AG04449 (cell line): ENCODE results near the gene ESR1.
"Not testable (repeated sequence)": the region's sequence is repeated elsewhere in the genome, so short reads cannot be mapped to it uniquely, and the experiment has no call there.

Experiments
- CTCF ChIA-PET: fragments of 350-600 bp; formaldehyde crosslinking; extraction: SDS; loops from one replicate; lab custom pipeline; 2021; ENCODE audit warnings: antibody characterized with exemption; lab: Yijun Ruan, JAX
- POLR2A ChIA-PET: fragments of 400-600, 350-600 bp; formaldehyde crosslinking; extraction: SDS; loops from one replicate; lab custom pipeline; 2020; ENCODE audit warnings: antibody characterized with exemption, inconsistent platforms; lab: Yijun Ruan, JAX
- DNase-seq: peaks from one replicate; pipeline ENCODE4 v3.0.0-alpha.2; 2010; ENCODE audit warnings: low read depth, low spot score
- H3K4me3 ChIP-seq: 2 replicates; pipeline ENCODE4 v1.5.1; 2011; ENCODE audit warnings: low read depth, mild to moderate bottlenecking, control low read depth, low read length
- TF ChIP-seq, protein P1 (sequence below): IDR thresholded peaks from one replicate; pipeline ENCODE4 v1.5.1; 2011; ENCODE audit warnings: mild to moderate bottlenecking, moderate library complexity, low read length, control low read depth, inconsistent platforms; ENCODE audit not compliant: insufficient read depth; ENCODE audit errors: missing control alignments

Gene ESR1

GRCh38 chr6:152127432-152128165 lies 320.1 kb downstream of the ESR1 start:
- CTCF ChIA-PET, result interaction anchor here (1.0 to 4.4 kb wide), 3 partner anchors 10 to 362 kb away, joined by 3 to 79 read pairs (median 3); no protein-coding TSS in a partner anchor
- no peak overlapping the region for H3K4me3 ChIP-seq
- DNase-seq, result no peak
- TF ChIP-seq, protein P1, sequence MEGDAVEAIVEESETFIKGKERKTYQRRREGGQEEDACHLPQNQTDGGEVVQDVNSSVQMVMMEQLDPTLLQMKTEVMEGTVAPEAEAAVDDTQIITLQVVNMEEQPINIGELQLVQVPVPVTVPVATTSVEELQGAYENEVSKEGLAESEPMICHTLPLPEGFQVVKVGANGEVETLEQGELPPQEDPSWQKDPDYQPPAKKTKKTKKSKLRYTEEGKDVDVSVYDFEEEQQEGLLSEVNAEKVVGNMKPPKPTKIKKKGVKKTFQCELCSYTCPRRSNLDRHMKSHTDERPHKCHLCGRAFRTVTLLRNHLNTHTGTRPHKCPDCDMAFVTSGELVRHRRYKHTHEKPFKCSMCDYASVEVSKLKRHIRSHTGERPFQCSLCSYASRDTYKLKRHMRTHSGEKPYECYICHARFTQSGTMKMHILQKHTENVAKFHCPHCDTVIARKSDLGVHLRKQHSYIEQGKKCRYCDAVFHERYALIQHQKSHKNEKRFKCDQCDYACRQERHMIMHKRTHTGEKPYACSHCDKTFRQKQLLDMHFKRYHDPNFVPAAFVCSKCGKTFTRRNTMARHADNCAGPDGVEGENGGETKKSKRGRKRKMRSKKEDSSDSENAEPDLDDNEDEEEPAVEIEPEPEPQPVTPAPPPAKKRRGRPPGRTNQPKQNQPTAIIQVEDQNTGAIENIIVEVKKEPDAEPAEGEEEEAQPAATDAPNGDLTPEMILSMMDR, result no peak
- POLR2A ChIA-PET, result no interaction called here

- ChIA-PET CTCF (interaction anchor here (2.8 kb wide), 1 partner anchor 365 kb away, joined by 10 read pairs; no protein-coding TSS in a partner anchor), POLR2A (no interaction called here)
- H3K4me3 ChIP-seq, result no peak overlapping the region
- DNase-seq, result no peak
- TF ChIP-seq, protein P1, result no peak
These were observed 322.2 kb downstream of the ESR1 start for GRCh38 chr6:152129691-152130151.

- CTCF ChIA-PET, result interaction anchor here (2.2 to 2.8 kb wide), 2 partner anchors 11 to 366 kb away, joined by 5 to 10 read pairs; no protein-coding TSS in a partner anchor
- no peak for DNase-seq
- POLR2A ChIA-PET, result no interaction called here
- TF ChIP-seq, protein P1, result no peak
- no peak overlapping the region for H3K4me3 ChIP-seq
These were observed 323.0 kb downstream of the ESR1 start for GRCh38 chr6:152130441-152130840.

DNA sequence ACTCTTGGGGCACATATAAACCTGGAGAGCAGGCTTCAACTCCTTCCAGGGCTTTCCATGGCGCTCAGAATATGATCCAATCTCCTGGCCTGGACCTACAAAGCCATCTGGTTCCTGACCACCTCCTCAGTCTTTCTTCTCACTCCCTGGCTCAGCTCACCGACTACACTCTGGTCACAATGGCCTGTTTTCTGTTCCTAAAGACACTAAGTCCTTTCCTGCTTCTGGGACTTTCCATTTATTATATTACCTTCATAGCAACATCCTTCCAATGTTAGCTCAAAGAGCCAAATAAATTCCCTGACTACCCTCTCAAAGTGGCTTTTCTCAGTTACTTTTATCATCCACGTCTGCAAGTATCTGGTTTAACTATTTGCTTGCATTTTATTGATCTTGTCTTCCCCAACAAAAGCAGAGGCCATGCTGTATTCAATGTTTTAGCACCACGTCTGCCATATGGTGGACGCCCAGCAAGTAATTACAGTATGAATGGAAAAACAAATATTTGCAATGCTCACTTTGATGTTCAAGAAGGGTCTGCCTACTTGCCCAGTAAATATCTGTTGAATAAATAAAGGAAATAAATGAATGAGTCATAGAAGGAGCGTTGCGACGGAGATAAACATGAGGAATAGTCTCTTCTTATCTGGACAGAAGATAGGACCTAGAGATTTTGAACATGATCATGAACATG lies 328.4 kb downstream of the ESR1 start:
- CTCF ChIA-PET, result interaction anchor here (0.5 to 2.4 kb wide), 2 partner anchors 11 to 284 kb away, joined by 3 to 13 read pairs; no protein-coding TSS in a partner anchor

DNA sequence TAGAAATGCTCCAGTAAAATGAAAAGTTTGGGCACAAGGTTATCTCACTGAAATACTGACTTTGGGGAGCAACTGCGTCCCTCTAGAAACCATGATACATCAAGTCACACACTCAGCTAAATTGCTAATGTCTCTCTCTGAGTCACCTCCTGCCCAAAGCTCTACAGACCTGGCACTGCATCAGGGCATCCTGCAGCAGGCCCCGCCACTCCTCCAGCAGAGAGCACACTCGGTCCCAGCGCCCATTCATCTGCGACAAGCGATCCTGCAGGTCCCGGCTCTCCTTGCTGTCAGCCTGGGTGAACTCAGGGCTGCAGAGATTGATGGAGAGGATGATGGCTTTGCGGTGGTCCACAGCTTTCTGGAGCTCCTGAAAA lies 329.0 kb downstream of the ESR1 start:
- no peak for DNase-seq
- CTCF ChIA-PET, result interaction anchor here (2.4 kb wide), 1 partner anchor 12 kb away, joined by 13 read pairs; no protein-coding TSS in a partner anchor
- POLR2A ChIA-PET, result no interaction called here
- H3K4me3 ChIP-seq, result no peak overlapping the region
- TF ChIP-seq, protein P1, result no peak

More for the DNA sequence above, 328.4 kb downstream of the ESR1 start:
- DNase-seq, result no peak
- TF ChIP-seq, protein P1, result no peak
- POLR2A ChIA-PET, result no interaction called here
- no peak overlapping the region for H3K4me3 ChIP-seq

DNA sequence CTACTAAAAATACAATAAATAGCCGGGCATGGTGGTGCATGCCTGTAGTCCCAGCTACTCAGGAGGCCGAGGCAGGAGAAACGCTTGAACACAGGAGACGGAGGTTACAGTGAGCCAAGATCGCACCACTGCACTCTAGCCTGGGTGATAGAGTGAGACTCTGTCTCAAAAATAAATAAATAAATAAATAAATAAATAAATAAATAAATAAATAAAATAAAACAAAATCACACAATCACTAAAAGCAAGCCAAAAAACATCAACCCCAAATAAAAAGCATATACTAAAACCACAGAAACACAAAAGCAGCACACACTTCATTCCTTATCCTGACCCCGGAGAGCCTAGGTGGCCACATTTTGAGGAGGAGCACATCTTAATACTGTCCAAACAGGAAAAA lies 330.9 kb downstream of the ESR1 start:
- H3K4me3 ChIP-seq, DNase-seq, POLR2A ChIA-PET: not testable (repeated sequence)
- CTCF ChIA-PET, result interaction anchor here (2.0 kb wide), 1 partner anchor 13 kb away, joined by 5 read pairs; no protein-coding TSS in a partner anchor
